Muscle of arm (tissue), 12 donors: ENCODE data around the gene DIAPH3. TPM values are rescaled to one million over a fixed set of nuclear protein-coding genes. Genes with fewer than 3 reads are reported as not detected.

Source experiments
- DNase-seq: peaks from one replicate; pipeline ENCODE4 v3.0.0-alpha.2; 2013
- polyA plus RNA-seq, 12 donors: library from polyadenylated mRNA; unstranded; fragments of 120-200 nt; gene quantifications; one replicate each; pipeline ENCODE4 v1.2.1, GENCODE V29; 2013; ENCODE audit not compliant: insufficient read length in 12 of 12

The DIAPH3 gene
- polyA plus RNA-seq, 12 donors = 5.3 to 13.2 (median 8.8) TPM; not detected in 1

GRCh38 chr13:59730026-59730425, 433.7 kb downstream of the DIAPH3 start:
- no peak for DNase-seq

DNA sequence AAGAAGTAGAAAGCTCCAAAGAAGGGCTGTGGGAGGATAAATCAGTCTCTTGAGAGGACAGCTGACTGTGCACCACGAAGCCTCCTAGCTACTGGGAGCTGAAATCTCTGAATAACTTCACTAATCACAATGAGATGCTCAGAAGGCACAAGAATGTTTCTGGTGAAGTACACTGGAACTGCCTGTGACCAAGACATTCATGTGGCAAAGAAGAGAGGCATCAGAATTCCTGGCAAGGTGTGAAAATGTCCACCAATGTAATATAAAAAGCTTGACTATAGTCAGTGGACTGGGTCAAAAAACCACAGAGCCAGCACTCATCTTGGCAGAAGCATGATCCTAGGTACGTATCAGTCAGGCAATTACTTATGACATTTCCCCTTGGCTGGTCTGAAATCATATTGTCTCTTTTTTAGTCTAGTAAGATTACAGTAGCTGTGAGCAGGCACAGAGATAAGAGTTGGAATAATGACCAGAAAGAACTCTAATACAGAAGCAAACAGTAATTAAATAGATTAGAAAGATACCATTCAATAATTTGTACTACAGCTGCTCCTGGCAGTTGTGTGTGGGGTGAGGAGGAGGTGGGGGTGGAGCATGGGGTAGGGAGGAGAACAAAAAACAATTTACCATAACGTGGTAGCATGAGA, 434.7 kb downstream of the DIAPH3 start:
- DNase-seq = no peak

- no peak for DNase-seq
Measured at GRCh38 chr13:59721926-59722910, 441.5 kb downstream of the DIAPH3 start.

DNA sequence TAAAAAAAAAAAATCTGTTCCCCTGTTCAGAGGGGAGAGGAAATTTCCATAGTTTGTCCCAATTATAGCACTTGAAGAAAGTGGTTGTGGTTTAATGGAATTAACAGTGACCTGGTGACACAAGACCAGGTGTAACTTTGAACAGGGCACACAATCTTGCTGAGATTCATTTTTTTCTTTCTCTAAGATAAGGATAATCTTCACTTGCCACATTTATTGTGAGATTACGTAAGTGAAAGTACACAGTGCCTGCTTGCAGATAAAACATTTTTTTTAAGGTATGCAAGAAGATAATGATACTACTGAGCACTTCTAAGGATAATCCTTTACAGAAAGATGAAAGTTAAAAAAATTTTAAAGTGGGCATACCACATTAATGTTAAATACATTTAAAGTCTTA, 448.1 kb downstream of the DIAPH3 start:
- no peak for DNase-seq

DNA sequence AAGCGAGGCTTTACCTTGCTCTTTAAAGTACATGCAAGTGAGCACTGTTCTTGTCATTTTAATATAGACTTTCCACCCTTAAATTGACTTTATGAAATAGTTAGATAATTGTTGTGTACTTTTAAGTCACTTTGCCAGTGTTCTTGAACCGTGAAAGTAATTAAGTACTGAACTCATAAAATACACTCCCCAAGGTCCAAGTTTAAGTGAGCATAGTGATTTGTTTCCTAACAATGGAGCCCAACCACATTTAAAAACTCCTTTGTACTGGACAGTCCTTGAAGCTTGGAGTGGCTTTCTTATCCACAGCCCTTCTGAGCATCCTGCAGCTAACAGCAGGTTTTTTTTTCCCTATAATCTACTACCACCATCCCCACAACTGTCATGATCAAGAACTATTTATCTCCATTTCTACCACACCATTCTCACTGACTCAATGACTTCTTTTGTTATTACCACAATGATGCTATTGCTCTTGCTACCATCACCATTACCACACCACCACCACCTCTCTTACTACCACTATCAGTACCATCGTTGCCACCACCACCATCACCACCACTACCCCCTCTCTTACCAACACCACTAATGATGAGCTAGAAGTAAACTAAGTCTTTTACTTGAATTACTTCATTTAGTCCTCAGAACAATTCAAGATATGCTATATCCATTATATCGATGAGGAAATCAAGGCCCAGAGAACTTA, 452.6 kb downstream of the DIAPH3 start:
- DNase-seq = peak; percentile 33

GRCh38 chr13:59710416-59710815, 453.3 kb downstream of the DIAPH3 start:
- DNase-seq = no peak

DNA sequence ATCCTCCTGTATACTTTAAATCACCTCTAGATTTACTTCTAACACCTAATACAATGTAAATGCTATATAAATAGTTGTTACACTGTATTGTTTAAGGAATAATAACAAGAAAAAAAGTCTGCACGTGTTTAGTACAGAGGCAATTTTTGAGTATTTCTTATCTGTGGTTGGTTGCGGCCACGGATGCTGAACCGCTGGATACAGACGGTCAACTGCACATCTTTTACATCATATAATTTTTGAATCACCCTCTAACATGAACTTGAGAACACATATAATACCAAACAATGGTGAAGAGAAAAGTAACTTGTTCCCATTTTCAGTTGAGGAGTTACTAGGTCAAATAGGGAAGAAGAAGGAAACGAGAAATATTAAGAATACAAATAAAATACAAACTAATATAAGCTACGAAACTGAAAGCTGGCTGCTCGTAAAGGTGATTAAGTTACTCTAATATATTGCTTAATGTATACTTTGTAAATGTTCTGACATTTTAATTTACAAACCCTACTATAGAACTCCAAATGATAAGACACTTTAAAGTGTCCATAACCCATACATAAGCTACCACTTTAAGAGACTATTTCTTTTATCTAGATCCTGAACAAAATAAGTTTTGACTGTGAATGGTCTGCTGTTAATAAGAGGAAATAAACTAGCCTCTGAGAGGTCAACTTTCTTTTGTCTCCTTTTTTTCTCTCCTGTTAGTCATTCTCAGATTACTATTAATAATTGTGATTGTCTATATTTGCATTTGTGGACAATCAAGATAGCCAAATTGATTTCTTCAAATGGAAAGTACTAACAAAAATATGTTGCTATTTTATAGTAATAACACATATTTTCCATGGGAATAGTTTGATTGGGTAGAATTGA, 457.4 kb downstream of the DIAPH3 start:
- no peak for DNase-seq

DNA sequence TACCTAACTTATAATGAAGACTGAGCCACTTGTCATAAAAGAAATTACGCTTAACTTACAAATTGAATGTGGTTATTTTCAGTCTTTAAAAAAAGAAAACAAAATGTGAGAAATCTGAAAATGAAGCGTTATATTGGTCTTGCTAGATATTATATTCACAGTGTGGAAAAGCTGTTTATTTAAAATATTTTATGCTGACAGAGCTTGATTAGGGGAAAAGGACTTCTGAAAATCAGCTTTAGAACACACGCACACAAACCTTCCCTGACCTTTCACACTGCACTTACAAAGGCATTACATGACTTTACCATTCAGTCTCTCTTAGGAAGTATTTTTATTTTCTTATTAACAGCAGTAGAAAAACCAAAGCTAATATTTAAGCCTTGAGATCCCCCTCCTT, 461.5 kb downstream of the DIAPH3 start:
- no peak for DNase-seq

- DNase-seq = no peak
Measured at GRCh38 chr13:59701261-59701660, 462.5 kb downstream of the DIAPH3 start.

DNA sequence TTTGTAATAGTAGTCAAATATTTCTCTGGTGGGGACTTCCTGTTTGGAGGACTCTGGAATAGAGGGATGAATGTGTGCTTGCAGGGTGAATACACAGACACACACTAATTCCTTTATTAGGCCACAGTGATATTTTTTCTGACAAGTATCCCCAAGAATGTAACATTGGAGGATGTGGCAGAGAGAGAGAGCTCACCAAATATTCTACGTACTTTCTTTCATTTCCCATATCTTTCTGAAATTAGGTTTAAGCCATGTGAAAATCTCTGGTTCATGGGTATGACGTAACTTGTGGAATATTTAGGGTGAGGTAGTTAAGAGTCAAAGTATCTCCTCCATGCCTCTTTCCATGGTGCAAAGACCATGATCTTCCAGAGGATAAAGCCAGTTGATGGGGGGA, 463.4 kb downstream of the DIAPH3 start:
- DNase-seq = no peak

- no peak for DNase-seq
Measured at GRCh38 chr13:59696271-59696670, 467.5 kb downstream of the DIAPH3 start.

- DNase-seq = no peak
Measured at GRCh38 chr13:59691501-59692066, 472.1 kb downstream of the DIAPH3 start.

DNA sequence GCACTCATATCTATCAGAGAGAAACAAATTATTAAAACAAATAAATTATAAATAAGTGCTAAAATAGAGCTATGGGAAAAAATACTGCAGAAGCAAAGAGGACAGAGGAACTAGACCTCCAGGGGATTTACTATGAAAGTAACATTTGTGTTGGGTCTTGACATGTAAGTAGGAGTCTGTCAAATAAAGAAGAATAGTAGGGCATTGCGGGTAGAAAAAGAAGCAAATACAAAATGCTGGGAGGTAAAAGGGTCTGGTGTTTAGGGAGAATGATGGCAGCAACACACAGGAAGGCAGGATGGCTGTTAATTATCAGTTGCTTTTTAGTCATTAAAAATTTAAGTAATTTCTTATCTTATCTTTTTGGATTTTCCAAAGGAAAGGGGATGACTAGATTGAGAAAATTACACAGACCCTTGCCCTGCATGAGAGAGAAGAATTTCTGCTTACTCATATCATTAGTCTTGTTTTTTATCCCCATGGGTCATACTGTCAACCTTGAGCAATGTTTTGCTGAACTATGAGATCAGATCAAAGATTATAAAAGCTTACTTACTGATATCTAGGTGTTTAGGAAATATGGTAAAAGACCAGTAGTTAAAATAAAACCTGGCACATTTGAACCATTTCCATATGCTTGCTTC, 472.7 kb downstream of the DIAPH3 start:
- DNase-seq = no peak

DNA sequence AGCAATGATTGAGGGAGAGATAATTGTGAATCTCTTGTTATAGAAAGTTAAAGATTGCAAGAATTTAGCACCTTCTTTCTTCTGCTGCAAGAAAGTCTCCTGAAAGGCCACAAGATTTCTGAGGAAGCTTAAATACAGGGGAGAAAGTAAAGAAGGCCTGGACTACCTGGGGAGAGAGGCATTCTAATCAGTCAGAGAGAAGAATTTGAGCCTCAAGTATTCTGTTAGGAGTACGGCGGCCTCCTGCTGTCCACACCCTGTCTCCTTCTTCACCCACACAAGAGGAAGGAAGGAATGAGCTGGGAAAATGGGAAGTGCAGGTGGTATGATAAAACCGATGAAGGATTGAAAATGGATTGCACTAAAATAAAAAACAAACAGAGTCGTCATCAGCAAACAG, 474.7 kb downstream of the DIAPH3 start:
- DNase-seq = no peak

GRCh38 chr13:59686798-59687394, 476.8 kb downstream of the DIAPH3 start:
- no peak for DNase-seq

DNA sequence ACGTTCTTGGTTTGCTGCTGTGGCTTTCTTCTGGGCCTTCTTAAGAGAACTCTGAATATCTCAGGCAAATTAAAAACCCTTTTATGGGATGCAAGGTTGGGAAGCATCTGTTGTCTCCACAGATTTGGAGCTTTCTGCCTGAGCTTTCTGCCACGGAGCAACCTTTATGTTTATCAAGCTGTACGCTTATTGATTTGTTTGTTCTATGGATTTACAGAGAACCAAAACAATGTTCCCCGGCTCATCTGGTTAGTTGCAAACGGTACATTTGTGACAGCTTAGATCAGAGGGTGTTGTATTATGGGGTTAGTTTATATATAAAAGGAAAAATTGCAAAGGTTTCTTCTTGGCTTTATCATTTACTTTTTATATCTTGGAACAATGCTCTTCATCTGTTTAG, 479.6 kb downstream of the DIAPH3 start:
- no peak for DNase-seq

- no peak for DNase-seq
Measured at GRCh38 chr13:59681636-59682311, 482.0 kb downstream of the DIAPH3 start.

GRCh38 chr13:59680429-59681024, 483.2 kb downstream of the DIAPH3 start:
- DNase-seq = no peak

DNA sequence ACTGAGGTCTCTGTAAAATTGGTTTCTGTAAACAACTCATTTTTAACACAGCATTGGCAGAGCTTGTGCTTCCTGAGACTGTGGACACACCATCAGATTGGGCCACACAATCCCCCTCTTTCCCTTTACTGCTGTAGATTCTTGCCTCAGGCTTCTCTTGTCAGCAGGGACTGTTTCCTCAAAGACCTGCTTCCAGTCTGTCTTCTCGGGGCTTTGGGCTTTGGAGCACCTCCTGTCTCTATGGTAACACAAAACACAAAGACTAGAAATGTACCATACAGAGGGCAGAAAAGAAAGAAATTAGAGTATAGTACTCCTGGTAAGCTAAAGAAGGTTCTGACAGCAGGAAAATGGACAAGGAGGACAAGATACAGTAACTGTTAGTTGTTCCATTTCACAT, 484.5 kb downstream of the DIAPH3 start:
- DNase-seq = no peak
